Measurements from ENCODE around the gene GNG13. TPM values are rescaled to one million over a fixed set of nuclear protein-coding genes. Genes with fewer than 3 reads are reported as not detected.

Gene GNG13
- total and polyA plus RNA-seq, 9 of the 15 experiments (the other 6 are each of a cell fraction or from before 2014, with no cell fraction given): not detected

GRCh38 chr16:787978-788398 is 12.5 kb downstream of the GNG13 start, which contains the start of gene RPUSD1 (continued):
- TF ChIP-seq NR2C2 (CRISPR knock-in tag; IDR thresholded peaks at IDR 0.05): no peak
- TF ChIP-seq NR2C2 (tag; IDR thresholded peaks at IDR 0.05): no peak
- TF ChIP-seq ZNF316 (IDR thresholded peaks at IDR 0.05): no peak
- no peak for TF ChIP-seq SMAD4 (CRISPR knock-in tag; conservative IDR thresholded peaks at IDR 0.05)
- no peak for TF ChIP-seq XRCC3 (IDR thresholded peaks at IDR 0.05)
- peak; percentile 22; the same call in 1 of the 2 replicates for TF ChIP-seq ZBTB1 (CRISPR knock-in tag; IDR thresholded peaks at IDR 0.05; ENCODE audit: borderline replicate concordance, low read depth)
- no peak for TF ChIP-seq DNMT1 (IDR thresholded peaks at IDR 0.05)
- TF ChIP-seq HDAC1 (IDR thresholded peaks at IDR 0.05): no peak
- no peak for TF ChIP-seq PBX2 (CRISPR knock-in tag; IDR thresholded peaks at IDR 0.05; ENCODE audit: low read depth)
- TF ChIP-seq PBX2 (tag; conservative IDR thresholded peaks at IDR 0.05; ENCODE audit: low read depth): no peak
- TF ChIP-seq MTA1 (IDR thresholded peaks at IDR 0.05; ENCODE audit: borderline replicate concordance): no peak
- no peak for TF ChIP-seq ZNF586 (CRISPR knock-in tag; conservative IDR thresholded peaks at IDR 0.05)
- TF ChIP-seq PCBP2 (IDR thresholded peaks at IDR 0.05; ENCODE audit: low read depth, low read length, poor library complexity, severe bottlenecking): no peak
- no peak for TF ChIP-seq SETDB1 (IDR thresholded peaks at IDR 0.05; ENCODE audit: low read length)
- TF ChIP-seq GTF2B (IDR thresholded peaks at IDR 0.05; ENCODE audit: extremely low read depth, insufficient read length): no peak
- no peak for TF ChIP-seq HOMEZ (CRISPR knock-in tag; IDR thresholded peaks at IDR 0.05)
- TF ChIP-seq BRCA1 (IDR thresholded peaks at IDR 0.05): no peak
- no peak for TF ChIP-seq BRCA1 (CRISPR knock-in tag; IDR thresholded peaks at IDR 0.05)
- peak; percentile 49; the same call in 1 of the 2 replicates for TF ChIP-seq ZNF583 (CRISPR knock-in tag; IDR thresholded peaks at IDR 0.05)
- TF ChIP-seq C11orf30 (IDR thresholded peaks at IDR 0.05; ENCODE audit: low read depth): no peak
- TF ChIP-seq THRB (CRISPR knock-in tag; conservative IDR thresholded peaks at IDR 0.05): no peak

Measured in K562 (cell line).